B cell (primary cell): ENCODE results near the gene PLEKHN1. TPM values are rescaled to one million over a fixed set of nuclear protein-coding genes. Genes with fewer than 3 reads are reported as not detected.

Experiments used
- ATAC-seq: fragments of 200-7000 bp; cut with Tn5 transposase; one replicate; pipeline ENCODE4 v1.10.0; 2021; ENCODE audit warnings: low read depth, mild to moderate bottlenecking, moderate number of reproducible peaks, moderate library complexity
- CTCF ChIA-PET: fragments of 350-600 bp; sonication (Branson Sonifier 250); formaldehyde crosslinking; loops from one replicate; lab custom pipeline; 2021; ENCODE audit warnings: antibody characterized with exemption, inconsistent platforms; lab: Charles Lee
- POLR2A ChIA-PET: fragments of 350-600 bp; sonication (Branson Sonifier 250); formaldehyde crosslinking; loops from one replicate; lab custom pipeline; 2021; ENCODE audit warnings: antibody characterized with exemption; lab: Charles Lee
- DNase-seq: peaks from one replicate; pipeline ENCODE4 v3.0.0; 2013
- H2AFZ ChIP-seq: 2 replicates; pipeline ENCODE4 v1.6.1; 2012; ENCODE audit warnings: mild to moderate bottlenecking, low read depth, low read length; ENCODE audit not compliant: insufficient read depth, poor library complexity, severe bottlenecking
- H3K27ac ChIP-seq, 2 donors: 1 replicate in 1 of 2; 2 replicates in 1 of 2; pipeline ENCODE4 v1.5.1; 2012 to 2013; ENCODE audit warnings: low read length in 2 of 2, mild to moderate bottlenecking in 2 of 2, moderate library complexity in 1 of 2
- H3K27me3 ChIP-seq, 4 experiments: fragments of 200-600 bp in 1 of 4; sonication (generic) in 1 of 4; replicated peaks in 1 of 4; 1 replicate in 2 of 4; 2 replicates in 2 of 4; pipeline versions ENCODE4 v1.6.1 to v1.7.0; 2013 to 2016; ENCODE audit warnings: low read length in 3 of 4, mild to moderate bottlenecking in 2 of 4, mixed read lengths in 1 of 4, moderate library complexity in 1 of 4; ENCODE audit not compliant: insufficient read depth in 4 of 4, control insufficient read depth in 3 of 4; ENCODE audit errors: control extremely low read depth in 1 of 4
- H3K36me3 ChIP-seq, 2 experiments: replicated peaks in 1 of 2; 1 replicate in 1 of 2; 2 replicates in 1 of 2; pipeline versions ENCODE4 v1.6.1 to v1.7.1; 2013; ENCODE audit warnings: low read length in 1 of 2; ENCODE audit not compliant: insufficient read depth in 2 of 2, control insufficient read depth in 1 of 2; ENCODE audit errors: control extremely low read depth in 1 of 2, extremely low read depth in 1 of 2
- H3K4me1 ChIP-seq, 2 donors: fragments of 200-600 bp in 1 of 2; sonication (generic) in 1 of 2; 1 replicate in 1 of 2; 2 replicates in 1 of 2; pipeline versions ENCODE4 v1.5.1 to v1.6.1; 2013 to 2017; ENCODE audit warnings: low read length in 2 of 2; ENCODE audit not compliant: control insufficient read depth in 2 of 2, insufficient read depth in 2 of 2
- H3K4me2 ChIP-seq: replicated peaks from 2 replicates; pipeline ENCODE3; 2012; ENCODE audit warnings: mild to moderate bottlenecking, low read depth, low read length; ENCODE audit not compliant: poor library complexity, severe bottlenecking
- H3K4me3 ChIP-seq, 5 experiments: fragments of 200-600 bp in 1 of 5; sonication (generic) in 1 of 5; 1 replicate in 3 of 5; 2 replicates in 2 of 5; pipeline versions ENCODE4 v1.5.1 to v1.7.0; 2011 to 2016; ENCODE audit warnings: low read length in 4 of 5, mild to moderate bottlenecking in 4 of 5, low read depth in 2 of 5, control low read depth in 1 of 5, moderate library complexity in 1 of 5; ENCODE audit not compliant: insufficient read depth in 1 of 5; ENCODE audit errors: control extremely low read depth in 1 of 5, extremely low read depth in 1 of 5
- H3K79me2 ChIP-seq: fragments of 200-600 bp; sonication (generic); one replicate; pipeline ENCODE4 v1.6.0; 2016; ENCODE audit warnings: low read length; ENCODE audit not compliant: control insufficient read depth, insufficient read depth
- H3K9ac ChIP-seq: fragments of 200-600 bp; sonication (generic); 2 replicates; pipeline ENCODE4 v1.6.1; 2017; ENCODE audit warnings: mild to moderate bottlenecking, low read length, moderate library complexity
- H3K9me3 ChIP-seq, 3 donors: one replicate each; pipeline versions ENCODE4 v1.6.1 to v1.7.1; 2013; ENCODE audit warnings: low read length in 2 of 3; ENCODE audit not compliant: control insufficient read depth in 2 of 3, insufficient read depth in 1 of 3; ENCODE audit errors: control extremely low read depth in 1 of 3
- H4K20me1 ChIP-seq: 2 replicates; pipeline ENCODE4 v1.6.0; 2012; ENCODE audit warnings: mild to moderate bottlenecking, low read length; ENCODE audit not compliant: insufficient read depth, control insufficient read depth, poor library complexity, severe bottlenecking
- H3K27ac Mint-ChIP-seq: one replicate; pipeline ENCODE4 v1.8.0; 2021; ENCODE audit warnings: mixed read lengths
- H3K27me3 Mint-ChIP-seq: one replicate; pipeline ENCODE4 v1.8.0; 2021; ENCODE audit warnings: mixed read lengths
- H3K4me1 Mint-ChIP-seq: one replicate; pipeline ENCODE4 v1.8.0; 2021; ENCODE audit warnings: mixed read lengths
- H3K4me3 Mint-ChIP-seq: one replicate; pipeline ENCODE4 v1.8.0; 2021; ENCODE audit warnings: mixed read lengths
- H3K9me3 Mint-ChIP-seq: one replicate; pipeline ENCODE4 v1.8.0; 2022; ENCODE audit warnings: mixed read lengths; ENCODE audit not compliant: insufficient read depth
- CTCF ChIP-seq: fragments of 200-600 bp; IDR thresholded peaks from one replicate; pipeline ENCODE4 v1.8.0; 2022; ENCODE audit warnings: antibody characterized with exemption, mild to moderate bottlenecking
- EZH2 ChIP-seq: IDR thresholded peaks from 2 replicates; pipeline ENCODE4 v1.6.1; 2012; ENCODE audit warnings: borderline replicate concordance, low read depth, mild to moderate bottlenecking, moderate library complexity, low read length; ENCODE audit not compliant: insufficient read depth, poor library complexity, severe bottlenecking
- WGBS: methylation state at CpG from one replicate; pipeline ENCODE4 v1.1.5; 2013; ENCODE audit warnings: missing lambda C conversion rate; ENCODE audit not compliant: insufficient coverage; 5-methylcytosine and 5-hydroxymethylcytosine counted together
- intact Hi-C: fragments of 100-400 bp; cut with micrococcal nuclease; formaldehyde crosslinking; loops from one replicate; pipeline ENCODE4 v1.10.0; 2022
- polyA plus RNA-seq: library from polyadenylated mRNA; depleted of rRNA; stranded (reverse); fragments of >200 nt; gene quantifications from 2 replicates; pipeline ENCODE4 v1.2.3, GENCODE V29; 2012
- total RNA-seq, 2 donors: library from RNA; stranded (reverse); fragments of 120-200 nt in 1 of 2; gene quantifications; 1 replicate in 1 of 2; 2 replicates in 1 of 2; pipeline versions ENCODE4 v1.2.3 to v1.2.4, GENCODE V29; 2013 to 2022

PLEKHN1 gene
- total and polyA plus RNA-seq, 2 donors (not counting 1 experiment from before 2014, with no cell fraction given): 0.36 to 1.1 TPM

- ChIA-PET CTCF (no interaction called here), POLR2A (no interaction called here)
- Histone ChIP-seq H4K20me1 (no peaks in the 10 kb centered on the region), H2AFZ (peak overlapping the region; percentile 54), H3K27ac (no peak overlapping the region), H3K9me3 (peaks cover 0 to 18% (median 0%) of the 10 kb centered on the region in 3 donors), H3K36me3 (no peaks in the 10 kb centered on the region), H3K9ac (peak overlapping the region; percentile 54), H3K4me3 (peak overlapping the region in 3 of 5 experiments; percentile 38 to 58 (median 42)), H3K4me1 (peaks cover 35 to 49% of the 10 kb centered on the region in 2 donors), H3K27me3 (peaks cover 0 to 79% (median 39%) of the 10 kb centered on the region in 4 experiments), H3K79me2 (no peaks in the 10 kb centered on the region), H3K4me2 (peak overlapping the region; percentile 90)
- WGBS: under 1% methylated on average over 98 of the region's 98 CpGs
- Mint-ChIP-seq H3K4me1 (peaks cover 24% of the 10 kb centered on the region), H3K9me3 (no peaks in the 10 kb centered on the region), H3K27ac (no peak overlapping the region), H3K27me3 (peaks cover 43% of the 10 kb centered on the region), H3K4me3 (peak overlapping the region; percentile 63)
- intact Hi-C loops: no loop called here
- ATAC-seq (no peak), DNase-seq (peak; percentile 41)
- TF ChIP-seq CTCF: no peak
- no peak for TF ChIP-seq EZH2
Measured at GRCh38 chr1:923991-924655, 42.2 kb upstream of the PLEKHN1 start.
